ENCODE measurements around the gene KCNK13. TPM values are rescaled to one million over a fixed set of nuclear protein-coding genes. Genes with fewer than 3 reads are reported as not detected.

KCNK13 gene
- total RNA-seq, 1 donor from 2014 or later = not detected

DNA sequence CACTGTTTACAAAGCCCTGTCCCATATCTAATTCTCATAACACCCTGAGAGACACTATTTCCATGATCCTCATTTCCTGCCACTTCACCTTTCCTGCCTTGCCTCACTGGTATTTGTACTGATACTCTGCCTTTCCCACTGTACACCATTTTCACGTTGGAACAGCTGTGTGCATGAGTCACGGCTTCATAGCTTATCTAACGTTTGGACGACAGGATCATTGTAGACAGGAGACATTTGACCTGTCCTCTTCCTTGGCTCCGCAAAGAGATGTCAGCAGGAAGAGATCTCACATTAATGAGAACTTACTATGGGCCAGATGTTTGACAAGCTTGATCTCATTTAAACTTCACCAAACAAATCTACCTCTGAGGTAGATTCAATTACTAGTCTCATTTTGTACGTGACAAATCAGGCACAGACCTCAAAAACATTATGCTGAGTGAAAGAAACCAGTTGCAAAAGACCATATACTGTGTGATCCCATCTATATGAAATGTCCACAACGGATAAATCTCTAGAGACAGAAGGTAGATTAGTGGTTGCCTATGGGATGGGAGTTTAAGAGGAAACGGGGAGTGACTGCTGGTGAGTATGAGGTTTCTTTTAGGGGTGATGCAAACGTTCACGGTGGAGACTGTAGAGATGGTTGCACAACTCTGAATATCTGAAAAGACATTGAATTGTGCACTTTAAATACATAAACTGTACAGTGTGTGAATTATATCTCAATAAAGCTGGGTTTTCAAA lies 71.2 kb downstream of the KCNK13 start:
- Histone ChIP-seq H3K4me2 (no peak overlapping the region), H3K4me1 (no peaks in the 10 kb centered on the region), H3K4me3 (no peak overlapping the region), H4K20me1 (ENCODE audit: low read depth) (no peaks in the 10 kb centered on the region), H3K9me3 (ENCODE audit: low read depth) (no peaks in the 10 kb centered on the region), H3K27me3 (no peaks in the 10 kb centered on the region), H3K27ac (no peak overlapping the region), H3K9ac (no peak overlapping the region), H3F3A (ENCODE audit: low read depth) (no peaks in the 10 kb centered on the region), H3K36me3 (no peaks in the 10 kb centered on the region), H2AFZ (replicated peaks) (no peak overlapping the region), H3K79me2 (ENCODE audit: low read depth) (no peaks in the 10 kb centered on the region)
- Mint-ChIP-seq H3K9me3 (no peaks in the 10 kb centered on the region), H3K4me1 (no peaks in the 10 kb centered on the region), H3K27me3 (ENCODE audit: insufficient read depth, low read depth) (peaks cover 3% of the 10 kb centered on the region), H3K4me3 (no peak overlapping the region), H3K27ac (no peak overlapping the region), H3K36me3 (no peaks in the 10 kb centered on the region)
- TF ChIP-seq, protein P1, sequence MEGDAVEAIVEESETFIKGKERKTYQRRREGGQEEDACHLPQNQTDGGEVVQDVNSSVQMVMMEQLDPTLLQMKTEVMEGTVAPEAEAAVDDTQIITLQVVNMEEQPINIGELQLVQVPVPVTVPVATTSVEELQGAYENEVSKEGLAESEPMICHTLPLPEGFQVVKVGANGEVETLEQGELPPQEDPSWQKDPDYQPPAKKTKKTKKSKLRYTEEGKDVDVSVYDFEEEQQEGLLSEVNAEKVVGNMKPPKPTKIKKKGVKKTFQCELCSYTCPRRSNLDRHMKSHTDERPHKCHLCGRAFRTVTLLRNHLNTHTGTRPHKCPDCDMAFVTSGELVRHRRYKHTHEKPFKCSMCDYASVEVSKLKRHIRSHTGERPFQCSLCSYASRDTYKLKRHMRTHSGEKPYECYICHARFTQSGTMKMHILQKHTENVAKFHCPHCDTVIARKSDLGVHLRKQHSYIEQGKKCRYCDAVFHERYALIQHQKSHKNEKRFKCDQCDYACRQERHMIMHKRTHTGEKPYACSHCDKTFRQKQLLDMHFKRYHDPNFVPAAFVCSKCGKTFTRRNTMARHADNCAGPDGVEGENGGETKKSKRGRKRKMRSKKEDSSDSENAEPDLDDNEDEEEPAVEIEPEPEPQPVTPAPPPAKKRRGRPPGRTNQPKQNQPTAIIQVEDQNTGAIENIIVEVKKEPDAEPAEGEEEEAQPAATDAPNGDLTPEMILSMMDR (IDR thresholded peaks at IDR 0.05) = no peak
- TF ChIP-seq EZH2 (IDR thresholded peaks at IDR 0.05) = no peak
- no peak for TF ChIP-seq EZH2phosphoT487 (IDR thresholded peaks at IDR 0.05)
- no peak for DNase-seq (ENCODE audit: low spot score)

DNA sequence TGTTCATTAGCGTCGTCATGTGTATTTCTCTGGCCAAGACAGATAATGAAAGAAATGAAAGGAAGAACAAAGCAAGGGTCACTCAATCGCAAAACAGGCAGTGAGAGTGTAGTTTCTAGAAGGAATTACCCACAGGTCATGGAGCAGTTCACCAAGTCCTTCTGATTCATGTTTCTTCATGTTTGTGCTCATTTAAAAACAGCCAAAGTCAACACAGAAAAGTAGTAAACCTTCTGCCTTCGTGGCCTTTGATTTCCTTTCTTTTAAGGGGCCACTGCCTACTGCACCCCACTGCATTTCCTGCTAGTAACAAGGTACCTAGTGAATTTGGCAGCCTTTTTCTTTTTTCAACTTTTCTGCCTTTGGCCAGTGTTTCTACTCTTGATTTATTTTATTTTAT lies 75.1 kb downstream of the KCNK13 start:
- Histone ChIP-seq H3K4me2 (no peak overlapping the region), H3F3A (ENCODE audit: low read depth) (no peaks in the 10 kb centered on the region), H3K27ac (no peak overlapping the region), H3K9me3 (ENCODE audit: low read depth) (no peaks in the 10 kb centered on the region), H3K4me1 (no peaks in the 10 kb centered on the region), H3K36me3 (no peaks in the 10 kb centered on the region), H3K4me3 (no peak overlapping the region), H3K27me3 (no peaks in the 10 kb centered on the region), H3K79me2 (ENCODE audit: low read depth) (no peaks in the 10 kb centered on the region), H2AFZ (replicated peaks) (no peak overlapping the region), H4K20me1 (ENCODE audit: low read depth) (no peaks in the 10 kb centered on the region), H3K9ac (no peak overlapping the region)
- H3K4me3 Mint-ChIP-seq = no peak overlapping the region
- no peaks in the 10 kb centered on the region for H3K36me3 Mint-ChIP-seq
- no peaks in the 10 kb centered on the region for H3K9me3 Mint-ChIP-seq
- no peak for DNase-seq (ENCODE audit: low spot score)
- H3K27me3 Mint-ChIP-seq (ENCODE audit: insufficient read depth, low read depth) = peaks cover 5% of the 10 kb centered on the region
- TF ChIP-seq, protein P1 (IDR thresholded peaks at IDR 0.05) = no peak
- TF ChIP-seq EZH2phosphoT487 (IDR thresholded peaks at IDR 0.05) (no peak), EZH2 (IDR thresholded peaks at IDR 0.05) (no peak)
- H3K27ac Mint-ChIP-seq = no peak overlapping the region
- peaks cover 16% of the 10 kb centered on the region for H3K4me1 Mint-ChIP-seq

DNA sequence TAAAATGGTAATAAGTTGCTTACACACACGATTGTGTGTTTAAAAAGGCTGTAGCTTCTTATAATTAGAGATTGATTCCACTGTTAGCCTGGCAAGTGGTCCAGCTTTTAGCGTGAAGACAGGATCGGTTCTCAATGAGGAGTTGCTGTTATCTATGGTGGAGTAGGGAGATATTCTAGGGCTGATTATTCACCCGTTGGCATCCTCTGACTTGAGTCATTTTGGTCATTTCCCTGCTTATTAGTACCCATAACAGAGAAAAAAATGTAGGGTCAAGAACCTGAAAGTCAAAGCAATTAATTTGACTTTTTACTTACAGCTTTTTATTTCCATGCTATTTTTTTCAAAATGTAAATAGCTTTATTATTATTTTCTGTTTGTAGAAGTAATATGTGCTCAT lies 76.0 kb downstream of the KCNK13 start:
- TF ChIP-seq EZH2phosphoT487 (IDR thresholded peaks at IDR 0.05) (no peak), EZH2 (IDR thresholded peaks at IDR 0.05) (no peak)
- TF ChIP-seq, protein P1 (IDR thresholded peaks at IDR 0.05) = no peak
- Mint-ChIP-seq H3K27ac (no peak overlapping the region), H3K4me1 (peaks cover 16% of the 10 kb centered on the region), H3K27me3 (ENCODE audit: insufficient read depth, low read depth) (peaks cover 5% of the 10 kb centered on the region), H3K4me3 (no peak overlapping the region), H3K36me3 (no peaks in the 10 kb centered on the region), H3K9me3 (no peaks in the 10 kb centered on the region)
- Histone ChIP-seq H3K9me3 (ENCODE audit: low read depth) (no peaks in the 10 kb centered on the region), H3K9ac (no peak overlapping the region), H2AFZ (replicated peaks) (no peak overlapping the region), H3K27ac (no peak overlapping the region), H3K79me2 (ENCODE audit: low read depth) (no peaks in the 10 kb centered on the region), H3K27me3 (no peaks in the 10 kb centered on the region), H3K4me3 (no peak overlapping the region), H3K4me2 (no peak overlapping the region), H3K4me1 (no peaks in the 10 kb centered on the region), H3F3A (ENCODE audit: low read depth) (no peaks in the 10 kb centered on the region), H3K36me3 (no peaks in the 10 kb centered on the region), H4K20me1 (ENCODE audit: low read depth) (no peaks in the 10 kb centered on the region)
- DNase-seq (ENCODE audit: low spot score) = no peak
